HCT116 (cell line): ENCODE data around the gene YOD1. TPM values are rescaled to one million over a fixed set of nuclear protein-coding genes. Genes with fewer than 3 reads are reported as not detected.

Experiments
- ATAC-seq: fragments of 200-7000 bp; cut with Tn5 transposase; 2 replicates; pipeline ENCODE4 v1.9.1; 2020; ENCODE audit warnings: mild to moderate bottlenecking, moderate library complexity
- BruUV-seq: library from RNA; stranded (reverse); fragments of 400-500 nt; replicated peaks from 2 replicates; lab custom pipeline; 2021; lab: Mats Ljungman, UMichigan
- CTCF ChIA-PET: fragments of 300-600 bp; sonication (Branson Sonifier 250); formaldehyde crosslinking; loops from one replicate; lab custom pipeline; 2021; ENCODE audit warnings: antibody characterized with exemption; lab: Charles Lee
- POLR2A ChIA-PET: fragments of 300-600, 350-600 bp; sonication (Branson Sonifier 250); formaldehyde crosslinking; loops from one replicate; lab custom pipeline; 2021; ENCODE audit warnings: antibody characterized with exemption; lab: Charles Lee
- RAD21 ChIA-PET, 2 experiments: fragments of 300-600 bp; sonication (Branson Sonifier 250); formaldehyde crosslinking; loops; one replicate each; lab custom pipeline; 2023; ENCODE audit warnings: low total read pairs in 2 of 2; ENCODE audit not compliant: uncharacterized antibody in 2 of 2, unreplicated experiment in 2 of 2, low non-redundant PET in 1 of 2; lab: Charles Lee
- DNase-seq: peaks from one replicate; pipeline ENCODE4 v3.0.0-alpha.2; 2010; ENCODE audit warnings: low read depth, low spot score
- H2AFZ ChIP-seq: fragments of 200-600 bp; shearing (Covaris generic), sonication (generic); 2 replicates; pipeline ENCODE4 v1.6.1; 2017; ENCODE audit warnings: low read depth, mixed run types, mixed read lengths, antibody characterized with exemption, low read length; ENCODE audit not compliant: poor library complexity, severe bottlenecking
- H3K27ac ChIP-seq: 2 replicates; pipeline ENCODE4 v1.5.1; 2012; ENCODE audit warnings: low read depth, low read length
- H3K27me3 ChIP-seq: fragments of 200-600 bp; sonication (generic); 2 replicates; pipeline ENCODE4 v1.6.1; 2016; ENCODE audit warnings: mixed run types, low read length, mixed read lengths; ENCODE audit not compliant: insufficient read depth
- H3K36me3 ChIP-seq, 2 experiments: fragments of 200-500 bp in 1 of 2; fragments of 200-600 bp in 1 of 2; sonication (Bioruptor generic) in 1 of 2; sonication (generic) in 1 of 2; 2 replicates each; pipeline versions ENCODE4 v1.5.1 to v1.6.1; 2014 to 2016; ENCODE audit warnings: low read length in 2 of 2, inconsistent platforms in 1 of 2, mixed read lengths in 1 of 2, mixed run types in 1 of 2; ENCODE audit not compliant: insufficient read depth in 2 of 2, control insufficient read depth in 1 of 2
- H3K4me1 ChIP-seq, 2 experiments: fragments of 200-600 bp in 1 of 2; sonication (generic) in 1 of 2; 2 replicates each; pipeline versions ENCODE4 v1.5.1 to v1.6.1; 2012 to 2017; ENCODE audit warnings: low read length in 2 of 2, inconsistent platforms in 1 of 2, mild to moderate bottlenecking in 1 of 2, mixed read lengths in 1 of 2, mixed run types in 1 of 2, moderate library complexity in 1 of 2; ENCODE audit not compliant: insufficient read depth in 2 of 2, control insufficient read depth in 1 of 2
- H3K4me2 ChIP-seq: fragments of 200-600 bp; sonication (generic); 2 replicates; pipeline ENCODE4 v1.6.1; 2017; ENCODE audit warnings: mixed run types, low read length, mixed read lengths
- H3K4me3 ChIP-seq, 2 experiments: fragments of 200-600 bp in 1 of 2; sonication (generic) in 1 of 2; replicated peaks in 1 of 2; 2 replicates each; pipeline ENCODE4 v1.5.1; 2011 to 2016; ENCODE audit warnings: low read length in 2 of 2, control low read depth in 1 of 2, low read depth in 1 of 2, mild to moderate bottlenecking in 1 of 2, mixed read lengths in 1 of 2, mixed run types in 1 of 2
- H3K79me2 ChIP-seq: fragments of 200-600 bp; sonication (generic); 2 replicates; pipeline ENCODE4 v1.6.1; 2017; ENCODE audit warnings: mild to moderate bottlenecking, mixed run types, low read length, moderate library complexity, mixed read lengths; ENCODE audit not compliant: insufficient read depth
- H3K9ac ChIP-seq: fragments of 200-600 bp; sonication (generic); 2 replicates; pipeline ENCODE4 v1.6.1; 2016; ENCODE audit warnings: low read length, mixed read lengths
- H3K9me2 ChIP-seq: fragments of 200-600 bp; sonication (generic), shearing (Covaris generic); 2 replicates; pipeline ENCODE4 v1.6.1; 2017; ENCODE audit warnings: mixed run types, mild to moderate bottlenecking, moderate library complexity; ENCODE audit not compliant: insufficient read depth
- H3K9me3 ChIP-seq, 2 experiments: fragments of 200-500 bp in 1 of 2; fragments of 200-600 bp in 1 of 2; sonication (Bioruptor generic) in 1 of 2; sonication (generic) in 1 of 2; 2 replicates each; pipeline ENCODE4 v1.6.1; 2014 to 2017; ENCODE audit warnings: low read length in 2 of 2, mixed read lengths in 2 of 2, inconsistent platforms in 1 of 2, low read depth in 1 of 2, mild to moderate bottlenecking in 1 of 2, mixed run types in 1 of 2, moderate library complexity in 1 of 2; ENCODE audit not compliant: control insufficient read depth in 1 of 2, insufficient read depth in 1 of 2
- H4K20me1 ChIP-seq: fragments of 200-600 bp; sonication (generic), shearing (Covaris generic); 2 replicates; pipeline ENCODE4 v1.6.1; 2017; ENCODE audit warnings: mixed run types, mild to moderate bottlenecking, moderate library complexity; ENCODE audit not compliant: insufficient read depth
- CBX3 ChIP-seq: IDR thresholded peaks from 2 replicates; pipeline ENCODE4 v1.6.1; 2012; ENCODE audit warnings: low read depth
- CEBPB ChIP-seq: IDR thresholded peaks from 2 replicates; pipeline ENCODE4 v1.6.1; 2012; ENCODE audit warnings: low read depth
- EGR1 ChIP-seq: IDR thresholded peaks from 2 replicates; pipeline ENCODE4 v1.6.1; 2012; ENCODE audit warnings: low read depth
- EZH2phosphoT487 ChIP-seq: fragments of 200-600 bp; IDR thresholded peaks from 2 replicates; pipeline ENCODE4 v1.6.1; 2018; ENCODE audit warnings: antibody characterized with exemption, borderline replicate concordance
- FOSL1 ChIP-seq: IDR thresholded peaks from 2 replicates; pipeline ENCODE4 v1.6.1; 2012; ENCODE audit warnings: low read depth
- JUND ChIP-seq: IDR thresholded peaks from 2 replicates; pipeline ENCODE4 v1.6.1; 2012
- POLR2A ChIP-seq: IDR thresholded peaks from 2 replicates; pipeline ENCODE4 v1.7.0; 2011; ENCODE audit warnings: borderline replicate concordance; ENCODE audit not compliant: insufficient read depth, insufficient read length; ENCODE audit errors: extremely low read depth
- RAD21 ChIP-seq: IDR thresholded peaks from 2 replicates; pipeline ENCODE4 v1.6.1; 2012; ENCODE audit warnings: low read depth, mild to moderate bottlenecking
- TCF7L2 ChIP-seq: IDR thresholded peaks from 2 replicates; pipeline ENCODE4 v1.7.0; 2011; ENCODE audit warnings: borderline replicate concordance, inconsistent platforms; ENCODE audit not compliant: insufficient read depth, insufficient read length; ENCODE audit errors: extremely low read depth
- YY1 ChIP-seq: IDR thresholded peaks from 2 replicates; pipeline ENCODE4 v1.6.1; 2011; ENCODE audit warnings: low read length, low read depth, moderate library complexity, mild to moderate bottlenecking; ENCODE audit not compliant: insufficient replicate concordance; ENCODE audit errors: extremely low read depth
- ZNF274 ChIP-seq: fragments of 200-500 bp; sonication (Bioruptor generic); IDR thresholded peaks from 2 replicates; pipeline ENCODE4 v1.6.1; 2014; ENCODE audit warnings: mild to moderate bottlenecking, low read depth, low read length, inconsistent platforms
- intact Hi-C: fragments of 100-400 bp; cut with micrococcal nuclease; formaldehyde crosslinking; loops from 2 replicates; pipeline ENCODE4 v1.10.0; 2022
- total RNA-seq: library from RNA; stranded (reverse); gene quantifications from one replicate; pipeline ENCODE4 v1.2.1, GENCODE V29; 2021; ENCODE audit not compliant: unreplicated experiment
- TF ChIP-seq, protein P1 (sequence below), 3 experiments: fragments of 200-600 bp in 1 of 3; sonication (generic) in 1 of 3; IDR thresholded peaks in 2 of 3; conservative IDR thresholded peaks in 1 of 3; 2 replicates each; pipeline ENCODE4 v1.5.1; 2012 to 2017; ENCODE audit warnings: low read depth in 2 of 3, low read length in 2 of 3, antibody characterized with exemption in 1 of 3, borderline replicate concordance in 1 of 3, control low read depth in 1 of 3, mild to moderate bottlenecking in 1 of 3, mixed read lengths in 1 of 3, mixed run types in 1 of 3, moderate library complexity in 1 of 3; ENCODE audit not compliant: insufficient read depth in 1 of 3
- TF ChIP-seq, protein P2 (sequence below): IDR thresholded peaks from 2 replicates; pipeline ENCODE4 v1.6.1; 2012
- TF ChIP-seq, protein P3 (sequence below): IDR thresholded peaks from 2 replicates; pipeline ENCODE4 v1.6.1; 2012

Gene YOD1
- total RNA-seq, 1 experiment from 2014 or later, result 13.6 TPM

DNA sequence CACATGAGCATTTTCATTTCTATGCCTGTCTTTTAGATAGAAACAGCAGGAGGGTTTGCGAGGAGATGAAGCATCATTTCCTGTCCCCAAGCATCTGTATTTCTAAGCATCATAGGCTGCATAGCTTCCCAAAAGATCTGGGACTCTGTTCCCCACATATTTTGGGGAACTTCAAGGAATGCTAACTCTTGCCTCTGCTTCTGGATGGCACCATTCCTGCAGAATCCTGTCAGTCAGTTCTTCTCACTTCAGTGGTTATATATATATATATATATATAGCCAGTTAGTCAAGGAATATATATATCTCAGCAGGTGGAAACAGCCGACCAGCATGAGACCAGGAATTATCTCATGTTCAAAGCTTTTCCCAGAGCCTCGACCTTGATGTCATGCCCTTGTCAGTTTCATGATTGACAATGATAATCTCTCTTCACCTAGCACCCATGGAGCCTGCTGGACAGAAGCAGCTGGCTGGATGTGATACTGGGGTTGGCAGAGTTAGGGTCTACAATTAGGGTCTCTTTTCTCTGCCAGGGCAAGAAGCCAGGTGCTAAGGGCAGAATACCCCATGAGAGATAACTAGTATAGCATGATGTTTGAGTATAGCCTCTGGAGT, 4.5 kb upstream of the YOD1 start:
- CTCF ChIA-PET, result no interaction called here
- Histone ChIP-seq H3K9me2 (no peaks in the 10 kb centered on the region), H4K20me1 (no peaks in the 10 kb centered on the region), H3K4me2 (no peak overlapping the region), H3K27ac (no peak overlapping the region), H2AFZ (no peak overlapping the region), H3K4me3 (no peak overlapping the region), H3K4me1 (peaks cover 7 to 21% of the 10 kb centered on the region in 2 experiments), H3K9me3 (no peaks in the 10 kb centered on the region), H3K36me3 (peaks cover 0 to 3% of the 10 kb centered on the region in 2 experiments; a peak in 1 of 4 replicates), H3K9ac (no peak overlapping the region), H3K79me2 (peaks cover 3% of the 10 kb centered on the region), H3K27me3 (no peaks in the 10 kb centered on the region)
- RAD21 ChIA-PET, result no interaction called here
- TF ChIP-seq FOSL1 (no peak), ZNF274 (no peak), YY1 (no peak), RAD21 (no peak), CEBPB (no peak), CBX3 (no peak), EGR1 (no peak), JUND (no peak), EZH2phosphoT487 (no peak), POLR2A (no peak), TCF7L2 (no peak)
- TF ChIP-seq, protein P1, sequence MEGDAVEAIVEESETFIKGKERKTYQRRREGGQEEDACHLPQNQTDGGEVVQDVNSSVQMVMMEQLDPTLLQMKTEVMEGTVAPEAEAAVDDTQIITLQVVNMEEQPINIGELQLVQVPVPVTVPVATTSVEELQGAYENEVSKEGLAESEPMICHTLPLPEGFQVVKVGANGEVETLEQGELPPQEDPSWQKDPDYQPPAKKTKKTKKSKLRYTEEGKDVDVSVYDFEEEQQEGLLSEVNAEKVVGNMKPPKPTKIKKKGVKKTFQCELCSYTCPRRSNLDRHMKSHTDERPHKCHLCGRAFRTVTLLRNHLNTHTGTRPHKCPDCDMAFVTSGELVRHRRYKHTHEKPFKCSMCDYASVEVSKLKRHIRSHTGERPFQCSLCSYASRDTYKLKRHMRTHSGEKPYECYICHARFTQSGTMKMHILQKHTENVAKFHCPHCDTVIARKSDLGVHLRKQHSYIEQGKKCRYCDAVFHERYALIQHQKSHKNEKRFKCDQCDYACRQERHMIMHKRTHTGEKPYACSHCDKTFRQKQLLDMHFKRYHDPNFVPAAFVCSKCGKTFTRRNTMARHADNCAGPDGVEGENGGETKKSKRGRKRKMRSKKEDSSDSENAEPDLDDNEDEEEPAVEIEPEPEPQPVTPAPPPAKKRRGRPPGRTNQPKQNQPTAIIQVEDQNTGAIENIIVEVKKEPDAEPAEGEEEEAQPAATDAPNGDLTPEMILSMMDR (IDR thresholded peaks at IDR 0.05 in 2 of 3, conservative IDR thresholded peaks at IDR 0.05 in 1 of 3; ENCODE audit: borderline replicate concordance in 1 of 3, insufficient read depth in 1 of 3, low read depth in 2 of 3, low read length in 2 of 3), result no peak
- TF ChIP-seq, protein P2, sequence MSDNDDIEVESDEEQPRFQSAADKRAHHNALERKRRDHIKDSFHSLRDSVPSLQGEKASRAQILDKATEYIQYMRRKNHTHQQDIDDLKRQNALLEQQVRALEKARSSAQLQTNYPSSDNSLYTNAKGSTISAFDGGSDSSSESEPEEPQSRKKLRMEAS, result no peak
- TF ChIP-seq, protein P3, sequence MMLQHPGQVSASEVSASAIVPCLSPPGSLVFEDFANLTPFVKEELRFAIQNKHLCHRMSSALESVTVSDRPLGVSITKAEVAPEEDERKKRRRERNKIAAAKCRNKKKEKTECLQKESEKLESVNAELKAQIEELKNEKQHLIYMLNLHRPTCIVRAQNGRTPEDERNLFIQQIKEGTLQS, result no peak
- intact Hi-C loops, result no loop called here
- ATAC-seq (no peak), DNase-seq (no peak)
- POLR2A ChIA-PET, result no interaction called here
- BruUV-seq, result no TSS peak
